Body of pancreas (tissue), 4 donors: ENCODE measurements around the gene DEFB132. TPM values are rescaled to one million over a fixed set of nuclear protein-coding genes. Genes with fewer than 3 reads are reported as not detected.

ENCODE experiments used
- ATAC-seq: fragments of 150-250 bp; one replicate; pipeline ENCODE4 v1.9.1; 2016
- DNase-seq, 4 donors: peaks; one replicate each; pipeline ENCODE4 v3.0.0-alpha.2; 2019
- H3K27ac ChIP-seq, 4 donors: fragments of 200-600 bp; sonication (generic); 1 replicate in 3 of 4; 2 replicates in 1 of 4; pipeline versions ENCODE4 v1.5.1 to v1.6.1; 2016 to 2019; ENCODE audit warnings: mild to moderate bottlenecking in 1 of 4, mixed read lengths in 1 of 4, moderate library complexity in 1 of 4
- H3K27me3 ChIP-seq, 2 donors: fragments of 200-600 bp; sonication (generic); one replicate each; pipeline ENCODE4 v1.6.0; 2016; ENCODE audit warnings: mild to moderate bottlenecking in 1 of 2
- H3K36me3 ChIP-seq, 2 donors: fragments of 200-600 bp; sonication (generic); replicated peaks in 1 of 2; 2 replicates each; pipeline ENCODE4 v1.5.1; 2016; ENCODE audit warnings: low read depth in 2 of 2; ENCODE audit not compliant: insufficient read depth in 1 of 2
- H3K4me1 ChIP-seq: fragments of 200-600 bp; sonication (generic); one replicate; pipeline ENCODE4 v1.6.0; 2016
- H3K4me3 ChIP-seq, 2 donors: fragments of 200-600 bp; sonication (generic); 1 replicate in 1 of 2; 2 replicates in 1 of 2; pipeline ENCODE4 v1.5.1; 2016 to 2019
- H3K9me3 ChIP-seq, 3 donors: fragments of 200-600 bp; sonication (generic); 1 replicate in 2 of 3; 2 replicates in 1 of 3; pipeline ENCODE4 v1.5.1; 2016
- POLR2A ChIP-seq, 3 donors: fragments of 450-650 bp; IDR thresholded peaks; one replicate each; pipeline ENCODE4 v1.6.1; 2016; ENCODE audit warnings: antibody characterized with exemption in 3 of 3, mild to moderate bottlenecking in 2 of 3
- WGBS, 2 donors: methylation state at CpG; one replicate each; pipeline ENCODE4 v1.1.5; 2017; 5-methylcytosine and 5-hydroxymethylcytosine counted together
- intact Hi-C: fragments of 100-400 bp; cut with DNase I; formaldehyde crosslinking; loops from one replicate; pipeline ENCODE4 v1.15.1; 2023
- total RNA-seq, 2 donors: library from RNA; depleted of rRNA; stranded (reverse); fragments of >200 nt; gene quantifications; one replicate each; pipeline ENCODE4 v1.1.0, GENCODE V29; 2016
- TF ChIP-seq, protein P1 (sequence below), 7 experiments: fragments of 450-650 bp in 4 of 7; fragments of 200-600 bp in 3 of 7; sonication (generic) in 3 of 7; IDR thresholded peaks; one replicate each; pipeline ENCODE4 v1.5.1; 2016 to 2019; ENCODE audit warnings: antibody characterized with exemption in 7 of 7

Gene DEFB132
- total RNA-seq, 2 donors from 2014 or later, result not detected

DNA sequence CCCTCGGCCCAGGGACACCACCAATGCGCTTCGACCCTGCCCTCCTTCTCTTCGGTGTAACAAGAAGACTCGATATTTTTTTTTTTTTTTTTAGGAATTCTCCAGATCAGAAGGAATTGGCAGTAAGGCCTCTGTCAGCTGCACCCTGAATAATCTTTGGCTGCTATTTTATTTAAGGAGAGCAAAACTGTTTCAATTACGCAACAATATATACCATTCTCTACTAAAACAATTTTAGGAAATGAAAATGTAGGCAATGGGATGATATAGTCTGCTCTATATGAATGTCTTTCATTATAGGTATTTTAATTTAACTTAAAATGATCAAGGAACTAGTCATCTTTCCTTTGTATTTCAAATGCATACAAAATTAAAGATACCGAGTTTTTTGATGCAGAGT is 53.1 kb downstream of the DEFB132 start:
- intact Hi-C loops, result no loop called here
- no peak for TF ChIP-seq POLR2A (IDR thresholded peaks at IDR 0.05)
- TF ChIP-seq, protein P1, sequence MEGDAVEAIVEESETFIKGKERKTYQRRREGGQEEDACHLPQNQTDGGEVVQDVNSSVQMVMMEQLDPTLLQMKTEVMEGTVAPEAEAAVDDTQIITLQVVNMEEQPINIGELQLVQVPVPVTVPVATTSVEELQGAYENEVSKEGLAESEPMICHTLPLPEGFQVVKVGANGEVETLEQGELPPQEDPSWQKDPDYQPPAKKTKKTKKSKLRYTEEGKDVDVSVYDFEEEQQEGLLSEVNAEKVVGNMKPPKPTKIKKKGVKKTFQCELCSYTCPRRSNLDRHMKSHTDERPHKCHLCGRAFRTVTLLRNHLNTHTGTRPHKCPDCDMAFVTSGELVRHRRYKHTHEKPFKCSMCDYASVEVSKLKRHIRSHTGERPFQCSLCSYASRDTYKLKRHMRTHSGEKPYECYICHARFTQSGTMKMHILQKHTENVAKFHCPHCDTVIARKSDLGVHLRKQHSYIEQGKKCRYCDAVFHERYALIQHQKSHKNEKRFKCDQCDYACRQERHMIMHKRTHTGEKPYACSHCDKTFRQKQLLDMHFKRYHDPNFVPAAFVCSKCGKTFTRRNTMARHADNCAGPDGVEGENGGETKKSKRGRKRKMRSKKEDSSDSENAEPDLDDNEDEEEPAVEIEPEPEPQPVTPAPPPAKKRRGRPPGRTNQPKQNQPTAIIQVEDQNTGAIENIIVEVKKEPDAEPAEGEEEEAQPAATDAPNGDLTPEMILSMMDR (IDR thresholded peaks at IDR 0.05), result no peak
- Histone ChIP-seq H3K27me3 (no peaks in the 10 kb centered on the region), H3K4me3 (no peak overlapping the region), H3K4me1 (peaks cover 14% of the 10 kb centered on the region), H3K27ac (peak overlapping the region in 1 of 4 donors; percentile 62), H3K9me3 (no peaks in the 10 kb centered on the region), H3K36me3 (no peaks in the 10 kb centered on the region)
- WGBS, 2 donors, result 8 to 11% methylated on average over 7 of the region's 7 CpGs
- DNase-seq, result no peak
- ATAC-seq, result no peak

Other genes starting within 250 kb of the DEFB132 start
- not detected for gene DEFB125, start 170.1 kb upstream of the DEFB132 start, total RNA-seq
- gene DEFB126, start 115.1 kb upstream of the DEFB132 start, total RNA-seq, result not detected
- not detected for gene DEFB127, start 100.3 kb upstream of the DEFB132 start, total RNA-seq
- gene DEFB128, start 68.0 kb upstream of the DEFB132 start, total RNA-seq, result not detected
- not detected for gene DEFB129, start 30.5 kb upstream of the DEFB132 start, total RNA-seq
- 1 to 10 TPM in 1 of 2 donors, under 1 TPM in 1; 0.33 to 1.8 TPM for gene C20orf96, start 33.0 kb downstream of the DEFB132 start, total RNA-seq
- gene ZCCHC3, start 39.8 kb downstream of the DEFB132 start, total RNA-seq, result 10 to 100 TPM; 12.2 to 16.5 TPM
- gene SOX12, start 67.8 kb downstream of the DEFB132 start, total RNA-seq, result 10 to 100 TPM in 1 of 2 donors, 1 to 10 TPM in 1; 6.2 to 17.1 TPM
- gene NRSN2, start 89.4 kb downstream of the DEFB132 start, total RNA-seq, result 10 to 100 TPM; 13.8 to 15.6 TPM
- 10 to 100 TPM; 13.2 to 19.8 TPM for gene TRIB3, start 123.0 kb downstream of the DEFB132 start, total RNA-seq
- 10 to 100 TPM; 36.1 to 95.9 TPM for gene RBCK1, start 150.6 kb downstream of the DEFB132 start, total RNA-seq
- 10 to 100 TPM; 16.3 to 27.4 TPM for gene TBC1D20, start 204.8 kb downstream of the DEFB132 start, total RNA-seq